NCI-H2081 (cell line): Measurements from ENCODE around the gene PPP3R1.

ENCODE experiments used
- DNase-seq, 2 experiments: peaks; one replicate each; lab custom pipeline; 2025; lab: John Stamatoyannopoulos, UW

Gene PPP3R1

GRCh38 chr2:68252400-68253218 lies at the start of gene PPP3R1:
Gene PPP3R1, minus strand, starts transcription at chr2:68252532. Its CDS starts 405 bp downstream, at chr2:68252127.
- peak; percentile 86 to 92 for DNase-seq

GRCh38 chr2:68295516-68295915 lies 43.2 kb upstream of the PPP3R1 start:
- no peak for DNase-seq

- no peak for DNase-seq
These were observed 42.6 kb upstream of the PPP3R1 start for GRCh38 chr2:68294913-68295312.

- no peak for DNase-seq
These were observed 41.9 kb upstream of the PPP3R1 start for GRCh38 chr2:68294187-68294586.

- DNase-seq = no peak
These were observed 41.4 kb upstream of the PPP3R1 start for GRCh38 chr2:68293755-68294154.

- DNase-seq = no peak
These were observed 40.7 kb upstream of the PPP3R1 start for GRCh38 chr2:68293024-68293423.

GRCh38 chr2:68292108-68292710 lies 39.9 kb upstream of the PPP3R1 start:
- peak in 1 of 2 experiments; percentile 38 for DNase-seq

GRCh38 chr2:68291314-68291713 lies 39.0 kb upstream of the PPP3R1 start:
- DNase-seq = no peak

GRCh38 chr2:68290901-68291300 lies 38.6 kb upstream of the PPP3R1 start:
- no peak for DNase-seq

GRCh38 chr2:68287580-68288441 lies 35.5 kb upstream of the PPP3R1 start:
- no peak for DNase-seq

GRCh38 chr2:68284896-68285295 lies 32.6 kb upstream of the PPP3R1 start:
- DNase-seq = peak in 1 of 2 experiments; percentile 38

- no peak for DNase-seq
These were observed 31.1 kb upstream of the PPP3R1 start for GRCh38 chr2:68283419-68283812.

GRCh38 chr2:68282811-68283418 lies 30.6 kb upstream of the PPP3R1 start:
- DNase-seq = peak; percentile 11 to 52

- DNase-seq = no peak
These were observed 28.5 kb upstream of the PPP3R1 start for GRCh38 chr2:68280796-68281195.

GRCh38 chr2:68280348-68280747 lies 28.0 kb upstream of the PPP3R1 start:
- no peak for DNase-seq

GRCh38 chr2:68279691-68280090 lies 27.4 kb upstream of the PPP3R1 start:
- peak; percentile 5 to 44 for DNase-seq

GRCh38 chr2:68278169-68278568 lies 25.8 kb upstream of the PPP3R1 start:
- DNase-seq = no peak

- DNase-seq = no peak
These were observed 21.7 kb upstream of the PPP3R1 start for GRCh38 chr2:68274022-68274421.

- no peak for DNase-seq
These were observed 20.1 kb upstream of the PPP3R1 start for GRCh38 chr2:68272246-68272994.

GRCh38 chr2:68266655-68267054 lies 14.3 kb upstream of the PPP3R1 start:
- DNase-seq = no peak

GRCh38 chr2:68263632-68264031 lies 11.3 kb upstream of the PPP3R1 start:
- DNase-seq = peak in 1 of 2 experiments; percentile 67
